IPS-20b (cell line): Measurements from ENCODE around the gene MS4A18.

ENCODE experiments used
- H3K27ac ChIP-seq: one replicate; pipeline ENCODE4 v1.5.1; 2013; ENCODE audit warnings: low read length
- H3K27me3 ChIP-seq: 2 replicates; pipeline ENCODE4 v1.6.1; 2013; ENCODE audit warnings: mild to moderate bottlenecking, low read length, inconsistent platforms; ENCODE audit not compliant: insufficient read depth
- H3K36me3 ChIP-seq: 2 replicates; pipeline ENCODE4 v1.6.1; 2013; ENCODE audit warnings: low read depth, mild to moderate bottlenecking, inconsistent platforms, low read length, moderate library complexity; ENCODE audit not compliant: insufficient read depth
- H3K4me1 ChIP-seq: 2 replicates; pipeline ENCODE4 v1.6.1; 2013; ENCODE audit warnings: mild to moderate bottlenecking, control low read depth, inconsistent platforms, low read length, moderate library complexity; ENCODE audit not compliant: insufficient read depth
- H3K4me3 ChIP-seq: 2 replicates; pipeline ENCODE4 v1.5.1; 2013; ENCODE audit warnings: mild to moderate bottlenecking, low read length, inconsistent platforms
- H3K9ac ChIP-seq: 2 replicates; pipeline ENCODE4 v1.6.1; 2013; ENCODE audit warnings: low read depth, mild to moderate bottlenecking, inconsistent platforms, low read length, moderate library complexity
- H3K9me3 ChIP-seq: 2 replicates; pipeline ENCODE4 v1.6.1; 2013; ENCODE audit warnings: mild to moderate bottlenecking, low read depth, low read length, inconsistent platforms; ENCODE audit not compliant: insufficient read depth

MS4A18 gene

GRCh38 chr11:60781981-60782316 is 57.4 kb downstream of the MS4A18 start:
- Histone ChIP-seq H3K9me3 (no peaks in the 10 kb centered on the region), H3K27ac (no peak overlapping the region), H3K4me1 (no peaks in the 10 kb centered on the region), H3K4me3 (no peak overlapping the region), H3K36me3 (no peaks in the 10 kb centered on the region), H3K9ac (no peak overlapping the region), H3K27me3 (no peaks in the 10 kb centered on the region)

- H3K4me1 ChIP-seq: no peaks in the 10 kb centered on the region
Observed at GRCh38 chr11:60782393-60783140, 58.0 kb downstream of the MS4A18 start.

GRCh38 chr11:60783141-60783484 is 58.6 kb downstream of the MS4A18 start:
- no peak overlapping the region for H3K9ac ChIP-seq
- H3K4me1 ChIP-seq: no peaks in the 10 kb centered on the region
- H3K36me3 ChIP-seq: no peaks in the 10 kb centered on the region
- no peak overlapping the region for H3K27ac ChIP-seq
- H3K9me3 ChIP-seq: no peaks in the 10 kb centered on the region
- H3K4me3 ChIP-seq: no peak overlapping the region
- H3K27me3 ChIP-seq: no peaks in the 10 kb centered on the region

More at GRCh38 chr11:60782393-60783140, 58.0 kb downstream of the MS4A18 start:
- H3K9ac ChIP-seq: no peak overlapping the region
- H3K9me3 ChIP-seq: no peaks in the 10 kb centered on the region
- no peak overlapping the region for H3K27ac ChIP-seq
- H3K4me3 ChIP-seq: no peak overlapping the region
- no peaks in the 10 kb centered on the region for H3K36me3 ChIP-seq
- H3K27me3 ChIP-seq: no peaks in the 10 kb centered on the region

GRCh38 chr11:60783911-60784310 is 59.4 kb downstream of the MS4A18 start:
- Histone ChIP-seq H3K4me1 (no peaks in the 10 kb centered on the region), H3K9ac (no peak overlapping the region), H3K27ac (no peak overlapping the region), H3K9me3 (no peaks in the 10 kb centered on the region), H3K27me3 (no peaks in the 10 kb centered on the region), H3K36me3 (no peaks in the 10 kb centered on the region), H3K4me3 (no peak overlapping the region)

- Histone ChIP-seq H3K27me3 (no peaks in the 10 kb centered on the region), H3K4me3 (no peak within 1 kb of the TSS), H3K9ac (no peak within 1 kb of the TSS), H3K27ac (no peak within 1 kb of the TSS), H3K4me1 (no peaks in the 10 kb centered on the region), H3K9me3 (no peaks in the 10 kb centered on the region), H3K36me3 (no peaks in the 10 kb centered on the region)
Observed at GRCh38 chr11:60785136-60785535, 60.6 kb downstream of the MS4A18 start, which contains the start of gene MS4A10. Gene MS4A10 (plus strand): TSS chr11:60785333. CDS start chr11:60790336, 5,003 bp downstream.

GRCh38 chr11:60785806-60786361 is 61.4 kb downstream of the MS4A18 start:
- Histone ChIP-seq H3K4me3 (no peak overlapping the region), H3K27ac (no peak overlapping the region), H3K9ac (no peak overlapping the region), H3K9me3 (peaks cover 3% of the 10 kb centered on the region; the same call in 1 of the 2 replicates), H3K36me3 (no peaks in the 10 kb centered on the region), H3K27me3 (no peaks in the 10 kb centered on the region), H3K4me1 (no peaks in the 10 kb centered on the region)

- Histone ChIP-seq H3K9ac (no peak overlapping the region), H3K36me3 (no peaks in the 10 kb centered on the region), H3K27ac (no peak overlapping the region), H3K9me3 (peaks cover 14% of the 10 kb centered on the region), H3K27me3 (no peaks in the 10 kb centered on the region), H3K4me3 (no peak overlapping the region), H3K4me1 (no peaks in the 10 kb centered on the region)
Observed at GRCh38 chr11:60786811-60787567, 62.5 kb downstream of the MS4A18 start.

- Histone ChIP-seq H3K36me3 (no peaks in the 10 kb centered on the region), H3K27me3 (no peaks in the 10 kb centered on the region), H3K4me3 (no peak overlapping the region), H3K27ac (no peak overlapping the region), H3K4me1 (no peaks in the 10 kb centered on the region), H3K9me3 (peaks cover 30% of the 10 kb centered on the region), H3K9ac (no peak overlapping the region)
Observed at GRCh38 chr11:60788401-60789125, 64.0 kb downstream of the MS4A18 start.

- no peaks in the 10 kb centered on the region for H3K27me3 ChIP-seq
- H3K4me3 ChIP-seq: no peak overlapping the region
- peaks cover 34% of the 10 kb centered on the region for H3K9me3 ChIP-seq
- H3K4me1 ChIP-seq: no peaks in the 10 kb centered on the region
- H3K27ac ChIP-seq: no peak overlapping the region
- H3K9ac ChIP-seq: no peak overlapping the region
- no peaks in the 10 kb centered on the region for H3K36me3 ChIP-seq
Observed at GRCh38 chr11:60790726-60791125, 66.2 kb downstream of the MS4A18 start.

- Histone ChIP-seq H3K4me3 (no peak overlapping the region), H3K4me1 (no peaks in the 10 kb centered on the region), H3K27ac (no peak overlapping the region), H3K9me3 (peaks cover 34% of the 10 kb centered on the region), H3K9ac (no peak overlapping the region), H3K36me3 (no peaks in the 10 kb centered on the region), H3K27me3 (no peaks in the 10 kb centered on the region)
Observed at GRCh38 chr11:60791153-60791933, 66.8 kb downstream of the MS4A18 start.

GRCh38 chr11:60792521-60792920 is 68.0 kb downstream of the MS4A18 start:
- no peaks in the 10 kb centered on the region for H3K36me3 ChIP-seq
- no peak overlapping the region for H3K9ac ChIP-seq
- no peaks in the 10 kb centered on the region for H3K27me3 ChIP-seq
- H3K9me3 ChIP-seq: peaks cover 34% of the 10 kb centered on the region
- no peak overlapping the region for H3K27ac ChIP-seq
- no peaks in the 10 kb centered on the region for H3K4me1 ChIP-seq
- H3K4me3 ChIP-seq: no peak overlapping the region
